HG03571 (cell line): Measurements from ENCODE around the gene RNASE4.

ENCODE experiments used
- ATAC-seq: cut with Tn5 transposase; IDR thresholded peaks from one replicate; pipeline ENCODE4 v1.9.1; 2021; ENCODE audit not compliant: unreplicated experiment

The RNASE4 gene

GRCh38 chr14:20671597-20672283, 12.6 kb upstream of the RNASE4 start:
- no peak for ATAC-seq

GRCh38 chr14:20675669-20676068, 8.7 kb upstream of the RNASE4 start:
- ATAC-seq, result no peak

- ATAC-seq, result no peak
Observed at GRCh38 chr14:20676072-20676471, 8.3 kb upstream of the RNASE4 start.

GRCh38 chr14:20679907-20680306, 4.5 kb upstream of the RNASE4 start:
- ATAC-seq, result no peak

- no peak for ATAC-seq
Observed at GRCh38 chr14:20680363-20680762, 4.0 kb upstream of the RNASE4 start.

- no peak for ATAC-seq
Observed at GRCh38 chr14:20680843-20681347, 3.5 kb upstream of the RNASE4 start.

GRCh38 chr14:20681348-20682126, 2.8 kb upstream of the RNASE4 start:
- ATAC-seq, result peak; percentile 28

- no peak for ATAC-seq
Observed at GRCh38 chr14:20682127-20682434, 2.3 kb upstream of the RNASE4 start.

- ATAC-seq, result peak; percentile 38
Observed at GRCh38 chr14:20682435-20683124, 1.8 kb upstream of the RNASE4 start.

GRCh38 chr14:20683125-20683890, 1.1 kb upstream of the RNASE4 start:
- ATAC-seq, result peak; percentile 21

- ATAC-seq, result no peak
Observed at GRCh38 chr14:20684662-20685456, 499 bp downstream of the RNASE4 start.

GRCh38 chr14:20686386-20687143, 2.2 kb downstream of the RNASE4 start:
- no peak for ATAC-seq

- no peak for ATAC-seq
Observed at GRCh38 chr14:20687362-20688166, 3.2 kb downstream of the RNASE4 start.

GRCh38 chr14:20688167-20688839, 3.9 kb downstream of the RNASE4 start, which contains the start of gene ANG:
Gene ANG, plus strand, starts transcription at chr14:20688764. Its CDS starts 4,801 bp downstream, at chr14:20693565.
- ATAC-seq, result no peak

- ATAC-seq, result no peak
Observed at GRCh38 chr14:20690848-20691640, 6.7 kb downstream of the RNASE4 start.

GRCh38 chr14:20692116-20692751, 7.9 kb downstream of the RNASE4 start:
- ATAC-seq, result no peak

- ATAC-seq, result no peak
Observed at GRCh38 chr14:20696764-20697163, 12.4 kb downstream of the RNASE4 start.
